Measurements from ENCODE around the gene TADA1. TPM values are rescaled to one million over a fixed set of nuclear protein-coding genes. Genes with fewer than 3 reads are reported as not detected.

The TADA1 gene
- total and polyA plus RNA-seq, 4 donors: 21.3 to 30.0 (median 28.1) TPM

GRCh38 chr1:166808952-166809351 is 67.1 kb downstream of the TADA1 start:
- Histone ChIP-seq H3K4me1 (ENCODE audit: control insufficient read depth, insufficient read depth, low read length) (no peaks in the 10 kb centered on the region), H3K4me3 (ENCODE audit: low read depth, low read length) (no peak overlapping the region), H3K27ac (ENCODE audit: low read depth, low read length) (no peak overlapping the region), H3K36me3 (ENCODE audit: control insufficient read depth, insufficient read depth, low read length) (no peaks in the 10 kb centered on the region), H3K9me3 (ENCODE audit: control insufficient read depth, insufficient read depth, low read length) (no peaks in the 10 kb centered on the region), H3K27me3 (ENCODE audit: control insufficient read depth, insufficient read depth, low read length) (no peaks in the 10 kb centered on the region)
- WGBS (ENCODE audit: insufficient coverage): 83% methylated on average over 1 of the region's 2 CpGs
- no peak for DNase-seq (ENCODE audit: low read depth in 4 of 6, low spot score in 6 of 6)

Other genes with a start within 250 kb of the TADA1 start
- 10 to 100 TPM; 30.0 to 39.9 TPM for gene POGK, start 36.8 kb downstream of the TADA1 start, total RNA-seq
- gene POGK, start 36.8 kb downstream of the TADA1 start, polyA plus RNA-seq (ENCODE audit: insufficient read length in 2 of 2): 10 to 100 TPM; 33.1 to 42.0 TPM
- 10 to 100 TPM; 18.8 to 27.6 TPM for gene ILDR2, start 99.3 kb upstream of the TADA1 start, total RNA-seq
- 10 to 100 TPM; 16.3 to 22.2 TPM for gene ILDR2, start 99.3 kb upstream of the TADA1 start, polyA plus RNA-seq (ENCODE audit: insufficient read length in 2 of 2)
- 1 to 10 TPM; 1.5 to 2.8 TPM for gene MAEL, start 113.0 kb upstream of the TADA1 start, total RNA-seq
- gene MAEL, start 113.0 kb upstream of the TADA1 start, polyA plus RNA-seq (ENCODE audit: insufficient read length in 2 of 2): 1 to 10 TPM; 2.9 to 3.5 TPM
- under 1 TPM; 0.30 to 0.44 TPM for gene GPA33, start 214.1 kb upstream of the TADA1 start, total RNA-seq
- gene GPA33, start 214.1 kb upstream of the TADA1 start, polyA plus RNA-seq (ENCODE audit: insufficient read length in 2 of 2): under 1 TPM; 0.18 to 0.19 TPM
- gene STYXL2, start 217.8 kb upstream of the TADA1 start, total RNA-seq: under 1 TPM; 0.69 to 0.94 TPM
- 1 to 10 TPM; 1.0 to 1.2 TPM for gene STYXL2, start 217.8 kb upstream of the TADA1 start, polyA plus RNA-seq (ENCODE audit: insufficient read length in 2 of 2)